ENCODE data around the gene SYNE1. TPM values are rescaled to one million over a fixed set of nuclear protein-coding genes. Genes with fewer than 3 reads are reported as not detected.

Gene SYNE1
- total RNA-seq, 1 donor from 2014 or later: 26.6 TPM

- no peak overlapping the region for H3K27ac Mint-ChIP-seq
- H3K4me1 Mint-ChIP-seq (ENCODE audit: unreplicated experiment): peaks cover 15% of the 10 kb centered on the region
- no peaks in the 10 kb centered on the region for H3K36me3 Mint-ChIP-seq
- no peak for TF ChIP-seq CTCF (conservative IDR thresholded peaks at IDR 0.05)
- no peak for DNase-seq (ENCODE audit: extremely low spot score, unreplicated experiment)
- H3K27me3 Mint-ChIP-seq: no peaks in the 10 kb centered on the region
- H3K9me3 Mint-ChIP-seq: no peaks in the 10 kb centered on the region
- H3K4me3 Mint-ChIP-seq: no peak overlapping the region
These were observed 340.4 kb downstream of the SYNE1 start for GRCh38 chr6:152296648-152297376.

- no peak for DNase-seq (ENCODE audit: extremely low spot score, unreplicated experiment)
- Mint-ChIP-seq H3K27me3 (no peaks in the 10 kb centered on the region), H3K36me3 (no peaks in the 10 kb centered on the region), H3K4me3 (no peak overlapping the region), H3K27ac (no peak overlapping the region), H3K4me1 (ENCODE audit: unreplicated experiment) (peaks cover 9% of the 10 kb centered on the region), H3K9me3 (no peaks in the 10 kb centered on the region)
- TF ChIP-seq CTCF (conservative IDR thresholded peaks at IDR 0.05): no peak
These were observed 341.2 kb downstream of the SYNE1 start for GRCh38 chr6:152295920-152296319.

- no peaks in the 10 kb centered on the region for H3K36me3 Mint-ChIP-seq
- no peaks in the 10 kb centered on the region for H3K27me3 Mint-ChIP-seq
- no peak overlapping the region for H3K27ac Mint-ChIP-seq
- TF ChIP-seq CTCF (conservative IDR thresholded peaks at IDR 0.05): no peak
- no peak for DNase-seq (ENCODE audit: extremely low spot score, unreplicated experiment)
- no peaks in the 10 kb centered on the region for H3K9me3 Mint-ChIP-seq
- peaks cover 9% of the 10 kb centered on the region for H3K4me1 Mint-ChIP-seq (ENCODE audit: unreplicated experiment)
- H3K4me3 Mint-ChIP-seq: no peak overlapping the region
These were observed 341.8 kb downstream of the SYNE1 start for GRCh38 chr6:152295346-152295745.

- H3K4me3 Mint-ChIP-seq: no peak overlapping the region
- no peaks in the 10 kb centered on the region for H3K9me3 Mint-ChIP-seq
- DNase-seq (ENCODE audit: extremely low spot score, unreplicated experiment): no peak
- no peaks in the 10 kb centered on the region for H3K36me3 Mint-ChIP-seq
- TF ChIP-seq CTCF (conservative IDR thresholded peaks at IDR 0.05): no peak
- H3K4me1 Mint-ChIP-seq (ENCODE audit: unreplicated experiment): peaks cover 7% of the 10 kb centered on the region
- H3K27me3 Mint-ChIP-seq: no peaks in the 10 kb centered on the region
- no peak overlapping the region for H3K27ac Mint-ChIP-seq
These were observed 343.8 kb downstream of the SYNE1 start for GRCh38 chr6:152293404-152293803.

- Mint-ChIP-seq H3K36me3 (no peaks in the 10 kb centered on the region), H3K27me3 (no peaks in the 10 kb centered on the region)
These were observed 344.6 kb downstream of the SYNE1 start for GRCh38 chr6:152292555-152292954.

More at GRCh38 chr6:152292555-152292954, 344.6 kb downstream of the SYNE1 start:
- TF ChIP-seq CTCF (conservative IDR thresholded peaks at IDR 0.05): no peak
- no peak overlapping the region for H3K4me3 Mint-ChIP-seq
- no peak overlapping the region for H3K27ac Mint-ChIP-seq
- no peaks in the 10 kb centered on the region for H3K9me3 Mint-ChIP-seq
- peaks cover 7% of the 10 kb centered on the region for H3K4me1 Mint-ChIP-seq (ENCODE audit: unreplicated experiment)
- DNase-seq (ENCODE audit: extremely low spot score, unreplicated experiment): no peak

All from type B pancreatic cell (in vitro differentiated cells).